GM12801 (cell line): ENCODE results near the gene GNG7.

Experiments used
- CTCF ChIP-seq: IDR thresholded peaks from one replicate; pipeline ENCODE4 v1.5.1; 2011; ENCODE audit warnings: control low read depth; ENCODE audit not compliant: insufficient read length; ENCODE audit errors: extremely low read depth

The GNG7 gene

GRCh38 chr19:2579678-2580280 lies 122.7 kb downstream of the GNG7 start:
- TF ChIP-seq CTCF, result no peak

- no peak for TF ChIP-seq CTCF
Measured at GRCh38 chr19:2578901-2579677, 123.4 kb downstream of the GNG7 start.

GRCh38 chr19:2578391-2578890 lies 124.1 kb downstream of the GNG7 start:
- no peak for TF ChIP-seq CTCF

- no peak for TF ChIP-seq CTCF
Measured at GRCh38 chr19:2577722-2578335, 124.7 kb downstream of the GNG7 start.

GRCh38 chr19:2575734-2576481 lies 126.6 kb downstream of the GNG7 start:
- TF ChIP-seq CTCF, result no peak

- TF ChIP-seq CTCF, result no peak
Measured at GRCh38 chr19:2574971-2575630, 127.4 kb downstream of the GNG7 start.
